ENCODE measurements around the gene SLFNL1. TPM values are rescaled to one million over a fixed set of nuclear protein-coding genes. Genes with fewer than 3 reads are reported as not detected.

The SLFNL1 gene
- total RNA-seq: 1.2 to 1.4 TPM (median 1.3 TPM) in 3 replicates

- TF ChIP-seq CTCF (IDR thresholded peaks at IDR 0.05; ENCODE audit: unreplicated experiment): no peak
These were observed at the start of gene SLFNL1 for GRCh38 chr1:41021526-41022308. SLFNL1 (minus strand) TSS chr1:41021725; CDS start chr1:41020660, 1,065 bp downstream.

GRCh38 chr1:41056907-41057306 lies 35.4 kb upstream of the SLFNL1 start:
- Mint-ChIP-seq H3K36me3 (peaks cover 68% of the 10 kb centered on the region), H3K4me1 (no peaks in the 10 kb centered on the region), H3K9me3 (peaks cover 25% of the 10 kb centered on the region), H3K27ac (no peak overlapping the region), H3K4me3 (no peak overlapping the region), H3K27me3 (ENCODE audit: low read depth) (no peaks in the 10 kb centered on the region)
- TF ChIP-seq CTCF (IDR thresholded peaks at IDR 0.05; ENCODE audit: unreplicated experiment): no peak
- DNase-seq (ENCODE audit: low spot score in 2 of 2, unreplicated experiment in 2 of 2): no peak

More at GRCh38 chr1:41021526-41022308, at the start of gene SLFNL1:
- H3K9me3 Mint-ChIP-seq: no peaks in the 10 kb centered on the region
- no peaks in the 10 kb centered on the region for H3K27me3 Mint-ChIP-seq (ENCODE audit: low read depth)
- no peaks in the 10 kb centered on the region for H3K4me1 Mint-ChIP-seq
- no peak for DNase-seq (ENCODE audit: low spot score in 2 of 2, unreplicated experiment in 2 of 2)
- H3K27ac Mint-ChIP-seq: no peak within 1 kb of the TSS
- H3K36me3 Mint-ChIP-seq: peaks cover 8% of the 10 kb centered on the region
- no peak within 1 kb of the TSS for H3K4me3 Mint-ChIP-seq

- no peak overlapping the region for H3K27ac Mint-ChIP-seq
- H3K4me3 Mint-ChIP-seq: no peak overlapping the region
- TF ChIP-seq CTCF (IDR thresholded peaks at IDR 0.05; ENCODE audit: unreplicated experiment): no peak
- H3K27me3 Mint-ChIP-seq (ENCODE audit: low read depth): no peaks in the 10 kb centered on the region
- DNase-seq (ENCODE audit: low spot score in 2 of 2, unreplicated experiment in 2 of 2): no peak
- H3K36me3 Mint-ChIP-seq: peaks cover 42% of the 10 kb centered on the region
- no peaks in the 10 kb centered on the region for H3K4me1 Mint-ChIP-seq
- H3K9me3 Mint-ChIP-seq: no peaks in the 10 kb centered on the region
These were observed 31.8 kb upstream of the SLFNL1 start for GRCh38 chr1:41053316-41053715.

- H3K36me3 Mint-ChIP-seq: peaks cover 43% of the 10 kb centered on the region
- H3K4me3 Mint-ChIP-seq: no peak overlapping the region
- no peak for TF ChIP-seq CTCF (IDR thresholded peaks at IDR 0.05; ENCODE audit: unreplicated experiment)
- H3K27me3 Mint-ChIP-seq (ENCODE audit: low read depth): no peaks in the 10 kb centered on the region
- H3K9me3 Mint-ChIP-seq: no peaks in the 10 kb centered on the region
- DNase-seq (ENCODE audit: low spot score in 2 of 2, unreplicated experiment in 2 of 2): no peak
- no peaks in the 10 kb centered on the region for H3K4me1 Mint-ChIP-seq
- no peak overlapping the region for H3K27ac Mint-ChIP-seq
These were observed 29.5 kb upstream of the SLFNL1 start for GRCh38 chr1:41051022-41051421.

GRCh38 chr1:41048540-41048939 lies 27.0 kb upstream of the SLFNL1 start:
- H3K9me3 Mint-ChIP-seq: no peaks in the 10 kb centered on the region
- H3K4me3 Mint-ChIP-seq: no peak overlapping the region
- H3K27me3 Mint-ChIP-seq (ENCODE audit: low read depth): no peaks in the 10 kb centered on the region
- H3K4me1 Mint-ChIP-seq: peaks cover 2% of the 10 kb centered on the region
- H3K36me3 Mint-ChIP-seq: peaks cover 40% of the 10 kb centered on the region
- no peak for DNase-seq (ENCODE audit: low spot score in 2 of 2, unreplicated experiment in 2 of 2)
- no peak for TF ChIP-seq CTCF (IDR thresholded peaks at IDR 0.05; ENCODE audit: unreplicated experiment)
- H3K27ac Mint-ChIP-seq: no peak overlapping the region

Data from mesothelial cell of epicardium (in vitro differentiated cells).